Kidney epithelial cell (primary cell): ENCODE data around the gene RASAL1. TPM values are rescaled to one million over a fixed set of nuclear protein-coding genes. Genes with fewer than 3 reads are reported as not detected.

Experiments
- DNase-seq: peaks from one replicate; pipeline ENCODE4 v3.0.0-alpha.2; 2010; ENCODE audit warnings: low read depth
- H3K27me3 ChIP-seq: 2 replicates; pipeline ENCODE4 v1.6.0; 2011; ENCODE audit warnings: low read length; ENCODE audit not compliant: control insufficient read depth, insufficient read depth
- H3K36me3 ChIP-seq: 2 replicates; pipeline ENCODE4 v1.5.1; 2011; ENCODE audit warnings: low read length; ENCODE audit not compliant: control insufficient read depth, insufficient read depth
- H3K4me3 ChIP-seq: 2 replicates; pipeline ENCODE4 v1.5.1; 2011; ENCODE audit warnings: low read depth, mild to moderate bottlenecking, control low read depth, low read length
- CTCF ChIP-seq: IDR thresholded peaks from 2 replicates; pipeline ENCODE4 v1.5.1; 2011; ENCODE audit warnings: mild to moderate bottlenecking, moderate library complexity, low read length, control low read depth, inconsistent platforms; ENCODE audit not compliant: insufficient read depth, poor library complexity, severe bottlenecking
- total RNA-seq: library from RNA; depleted of rRNA; stranded (reverse); fragments of >200 nt; gene quantifications from 2 replicates; pipeline ENCODE4 v1.2.3, GENCODE V29; 2015

Gene RASAL1
- total RNA-seq, 1 donor from 2014 or later, result 1.1 TPM

GRCh38 chr12:113101751-113102150, 33.8 kb downstream of the RASAL1 start:
- no peak for TF ChIP-seq CTCF
- Histone ChIP-seq H3K27me3 (peaks cover 6% of the 10 kb centered on the region), H3K36me3 (no peaks in the 10 kb centered on the region), H3K4me3 (no peak overlapping the region)
- no peak for DNase-seq

DNA sequence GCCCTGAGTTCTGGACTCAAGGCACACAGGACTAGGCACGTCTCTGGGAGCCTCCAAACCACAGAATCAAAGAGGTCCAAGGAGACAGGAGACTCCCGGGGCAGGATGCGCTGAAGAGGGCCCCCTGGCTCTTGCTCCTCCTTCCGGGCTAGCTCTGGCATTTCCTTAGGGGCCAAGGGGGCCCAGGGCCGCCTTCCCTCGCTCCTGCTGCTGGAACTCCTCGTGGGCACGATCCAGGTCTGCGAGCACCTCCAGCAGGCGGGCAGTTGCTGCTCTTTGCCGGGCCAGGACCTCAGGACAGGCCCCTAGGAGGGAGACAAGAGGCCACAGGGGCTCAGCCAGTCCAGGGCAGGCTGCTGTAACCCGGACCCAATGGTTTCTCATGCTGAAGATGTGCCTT, 35.8 kb downstream of the RASAL1 start:
- no peaks in the 10 kb centered on the region for H3K36me3 ChIP-seq
- H3K27me3 ChIP-seq, result peaks cover 6% of the 10 kb centered on the region
- no peak overlapping the region for H3K4me3 ChIP-seq
- no peak for TF ChIP-seq CTCF
- no peak for DNase-seq

GRCh38 chr12:113099364-113099763, 36.2 kb downstream of the RASAL1 start:
- no peaks in the 10 kb centered on the region for H3K36me3 ChIP-seq
- H3K27me3 ChIP-seq, result peaks cover 6% of the 10 kb centered on the region
- H3K4me3 ChIP-seq, result no peak overlapping the region
- no peak for DNase-seq
- TF ChIP-seq CTCF, result no peak

DNA sequence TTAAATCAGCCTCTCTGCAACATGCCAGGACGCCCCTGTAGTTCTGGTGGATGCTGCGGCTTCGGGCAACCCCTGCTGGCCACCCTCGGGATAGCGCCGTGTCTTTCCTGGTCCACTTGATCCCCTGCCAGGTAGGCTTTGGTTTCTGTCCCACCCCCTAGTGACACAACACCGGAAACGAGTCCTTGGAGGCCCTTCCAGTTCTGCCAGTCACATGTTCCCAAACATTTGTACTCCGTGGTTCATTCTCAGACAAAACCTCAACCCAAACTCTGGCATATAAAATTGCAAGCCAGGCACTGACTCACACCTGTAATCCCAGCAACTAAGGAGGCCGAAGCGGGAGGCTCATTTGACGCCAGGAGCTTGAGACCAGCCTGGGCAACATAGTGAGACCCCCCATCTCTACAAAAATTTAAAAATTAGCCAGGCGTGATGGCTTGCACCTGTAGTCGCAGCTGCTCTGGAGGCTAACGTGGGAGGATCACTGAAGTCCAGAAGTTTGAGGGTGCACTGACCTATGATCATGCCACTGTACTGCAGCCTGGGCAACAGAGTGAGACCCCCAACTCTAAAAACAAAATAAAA, 37.0 kb downstream of the RASAL1 start:
- H3K36me3 ChIP-seq, result no peaks in the 10 kb centered on the region
- DNase-seq, result peak; percentile 81
- H3K4me3 ChIP-seq, result no peak overlapping the region
- peak; percentile 96 for TF ChIP-seq CTCF
- peaks cover 3% of the 10 kb centered on the region for H3K27me3 ChIP-seq

- no peak for DNase-seq
- no peak for TF ChIP-seq CTCF
These were observed 37.7 kb downstream of the RASAL1 start for GRCh38 chr12:113097716-113098440.

More at GRCh38 chr12:113097716-113098440, 37.7 kb downstream of the RASAL1 start:
- Histone ChIP-seq H3K27me3 (peaks cover 9% of the 10 kb centered on the region), H3K4me3 (no peak overlapping the region), H3K36me3 (no peaks in the 10 kb centered on the region)
